GM23248 (cell line): ENCODE data around the gene EMILIN1. TPM values are rescaled to one million over a fixed set of nuclear protein-coding genes. Genes with fewer than 3 reads are reported as not detected.

ENCODE experiments used
- DNase-seq: peaks from one replicate; pipeline ENCODE4 v3.0.0-alpha.2; 2015
- H2AFZ ChIP-seq: fragments of 200-600 bp; sonication (generic); 2 replicates; pipeline ENCODE4 v1.6.1; 2016; ENCODE audit warnings: antibody characterized with exemption
- H3F3A ChIP-seq: fragments of 200-600 bp; sonication (generic); 2 replicates; pipeline ENCODE4 v1.6.1; 2016; ENCODE audit warnings: mild to moderate bottlenecking, antibody characterized with exemption, mixed run types; ENCODE audit not compliant: insufficient read depth
- H3K27ac ChIP-seq: fragments of 200-600 bp; sonication (generic); 2 replicates; pipeline ENCODE4 v1.5.1; 2016; ENCODE audit warnings: mild to moderate bottlenecking
- H3K27me3 ChIP-seq: fragments of 200-600 bp; sonication (generic); replicated peaks from 2 replicates; pipeline ENCODE4 v1.6.1; 2016; ENCODE audit warnings: mild to moderate bottlenecking; ENCODE audit not compliant: insufficient read depth
- H3K36me3 ChIP-seq: fragments of 200-600 bp; sonication (generic); 2 replicates; pipeline ENCODE4 v1.6.1; 2016; ENCODE audit warnings: low read depth, mild to moderate bottlenecking
- H3K4me1 ChIP-seq: fragments of 200-600 bp; sonication (generic); 2 replicates; pipeline ENCODE4 v1.6.1; 2016; ENCODE audit warnings: mild to moderate bottlenecking; ENCODE audit not compliant: insufficient read depth
- H3K4me2 ChIP-seq: fragments of 200-600 bp; sonication (generic); one replicate; pipeline ENCODE4 v1.6.1; 2016; ENCODE audit warnings: mild to moderate bottlenecking; ENCODE audit not compliant: unreplicated experiment
- H3K4me3 ChIP-seq: fragments of 200-600 bp; sonication (generic); 2 replicates; pipeline ENCODE4 v1.5.1; 2016; ENCODE audit warnings: mild to moderate bottlenecking
- H3K79me2 ChIP-seq: fragments of 200-600 bp; sonication (generic); 2 replicates; pipeline ENCODE4 v1.6.1; 2016; ENCODE audit warnings: mild to moderate bottlenecking; ENCODE audit not compliant: insufficient read depth
- H3K9ac ChIP-seq: fragments of 200-600 bp; sonication (generic); 2 replicates; pipeline ENCODE4 v1.6.1; 2016; ENCODE audit warnings: mild to moderate bottlenecking
- H3K9me2 ChIP-seq: fragments of 200-600 bp; sonication (generic); 2 replicates; pipeline ENCODE4 v1.6.1; 2016; ENCODE audit warnings: mixed run types, mild to moderate bottlenecking, moderate library complexity; ENCODE audit not compliant: insufficient read depth
- H3K9me3 ChIP-seq: fragments of 200-600 bp; sonication (generic); one replicate; pipeline ENCODE4 v1.6.1; 2017; ENCODE audit warnings: low read depth
- H4K20me1 ChIP-seq: fragments of 200-600 bp; sonication (generic); 2 replicates; pipeline ENCODE4 v1.6.0; 2016; ENCODE audit not compliant: insufficient read depth
- EZH2 ChIP-seq: fragments of 200-600 bp; sonication (generic); IDR thresholded peaks from 2 replicates; pipeline ENCODE4 v1.6.1; 2018; ENCODE audit warnings: antibody characterized with exemption, mild to moderate bottlenecking; ENCODE audit not compliant: insufficient read depth, poor library complexity, severe bottlenecking
- EZH2phosphoT487 ChIP-seq: fragments of 200-600 bp; sonication (generic); IDR thresholded peaks from 2 replicates; pipeline ENCODE4 v1.6.1; 2018; ENCODE audit warnings: antibody characterized with exemption, moderate library complexity, mild to moderate bottlenecking, low read depth; ENCODE audit not compliant: insufficient read depth
- WGBS, 2 experiments: methylation state at CpG; one replicate each; pipeline ENCODE4 v1.1.6; 2015 to 2017; ENCODE audit warnings: low lambda C conversion rate in 2 of 2, low coverage in 1 of 2; ENCODE audit errors: missing lambda C conversion rate in 2 of 2; 5-methylcytosine and 5-hydroxymethylcytosine counted together
- in situ Hi-C: fragments of 300-500 bp; cut with MboI; formaldehyde crosslinking; loops from 2 replicates; pipeline ENCODE4 v1.15.0; 2020
- polyA plus RNA-seq: library from polyadenylated mRNA; unstranded; fragments of >200 nt; fragmentation: Nextera tagmentation; extraction: Ambion mirVana; gene quantifications from 2 replicates; pipeline ENCODE4 v1.2.1, GENCODE V29; 2016
- total RNA-seq: library from RNA; depleted of rRNA; stranded (reverse); fragments of >200 nt; shearing (Covaris generic); gene quantifications from 2 replicates; pipeline ENCODE4 v1.2.3, GENCODE V29; 2014

The EMILIN1 gene
- total and polyA plus RNA-seq, 2 experiments from 2014 or later = 61.5 to 219 TPM

- Histone ChIP-seq H3K4me3 (no peak overlapping the region), H3K4me1 (no peaks in the 10 kb centered on the region), H3K4me2 (no peak overlapping the region), H3K27me3 (no peaks in the 10 kb centered on the region), H3K9ac (no peak overlapping the region), H3F3A (no peaks in the 10 kb centered on the region), H3K79me2 (no peaks in the 10 kb centered on the region), H3K9me3 (no peaks in the 10 kb centered on the region), H4K20me1 (no peaks in the 10 kb centered on the region), H3K36me3 (no peaks in the 10 kb centered on the region), H3K9me2 (no peaks in the 10 kb centered on the region), H2AFZ (no peak overlapping the region), H3K27ac (no peak overlapping the region)
- in situ Hi-C loops = no loop called here
- WGBS, 2 experiments = 84 to 86% methylated on average over 24 of the region's 24 CpGs
- TF ChIP-seq EZH2 = no peak
- no peak for TF ChIP-seq EZH2phosphoT487
- DNase-seq = no peak
Observed at GRCh38 chr2:27094353-27094984, 16.1 kb downstream of the EMILIN1 start.

GRCh38 chr2:27095427-27095744, 17.0 kb downstream of the EMILIN1 start:
- Histone ChIP-seq H3K4me1 (no peaks in the 10 kb centered on the region), H3F3A (no peaks in the 10 kb centered on the region)
- in situ Hi-C loops = no loop called here

GRCh38 chr2:27095745-27096651, 17.6 kb downstream of the EMILIN1 start:
- Histone ChIP-seq H3K9me2 (no peaks in the 10 kb centered on the region), H3K79me2 (no peaks in the 10 kb centered on the region), H3K36me3 (no peaks in the 10 kb centered on the region), H3K4me2 (peak overlapping the region; percentile 67), H3K9me3 (no peaks in the 10 kb centered on the region), H3K4me1 (no peaks in the 10 kb centered on the region), H4K20me1 (no peaks in the 10 kb centered on the region), H3K27ac (no peak overlapping the region), H3K9ac (no peak overlapping the region), H2AFZ (peak overlapping the region; percentile 87), H3K4me3 (peak overlapping the region; percentile 45), H3F3A (no peaks in the 10 kb centered on the region), H3K27me3 (no peaks in the 10 kb centered on the region)
- 24 to 25% methylated on average over 18 of the region's 18 CpGs for WGBS, 2 experiments
- DNase-seq = peak; percentile 80
- in situ Hi-C loops = no loop called here
- TF ChIP-seq EZH2 (no peak), EZH2phosphoT487 (no peak)

More at GRCh38 chr2:27095427-27095744, 17.0 kb downstream of the EMILIN1 start:
- TF ChIP-seq EZH2 (no peak), EZH2phosphoT487 (no peak)
- Histone ChIP-seq H3K4me3 (no peak overlapping the region), H3K36me3 (no peaks in the 10 kb centered on the region), H4K20me1 (no peaks in the 10 kb centered on the region), H3K4me2 (no peak overlapping the region), H3K9ac (no peak overlapping the region), H3K9me2 (no peaks in the 10 kb centered on the region), H3K27ac (no peak overlapping the region), H2AFZ (peak overlapping the region; percentile 87; the same call in 1 of the 2 replicates), H3K79me2 (no peaks in the 10 kb centered on the region), H3K27me3 (no peaks in the 10 kb centered on the region), H3K9me3 (no peaks in the 10 kb centered on the region)
- DNase-seq = no peak
- 89 to 94% methylated on average over 2 of the region's 2 CpGs for WGBS, 2 experiments

- in situ Hi-C loops = no loop called here
Observed at GRCh38 chr2:27096748-27097297, 18.4 kb downstream of the EMILIN1 start.

More at GRCh38 chr2:27096748-27097297, 18.4 kb downstream of the EMILIN1 start:
- no peaks in the 10 kb centered on the region for H3K36me3 ChIP-seq
- no peak overlapping the region for H3K4me3 ChIP-seq
- no peaks in the 10 kb centered on the region for H3F3A ChIP-seq
- no peaks in the 10 kb centered on the region for H3K9me3 ChIP-seq
- no peaks in the 10 kb centered on the region for H3K9me2 ChIP-seq
- 67 to 71% methylated on average over 3 of the region's 3 CpGs for WGBS, 2 experiments
- H3K9ac ChIP-seq = no peak overlapping the region
- H3K79me2 ChIP-seq = no peaks in the 10 kb centered on the region
- H4K20me1 ChIP-seq = no peaks in the 10 kb centered on the region
- no peak overlapping the region for H2AFZ ChIP-seq
- no peak for TF ChIP-seq EZH2phosphoT487
- TF ChIP-seq EZH2 = no peak
- no peak overlapping the region for H3K4me2 ChIP-seq
- no peaks in the 10 kb centered on the region for H3K27me3 ChIP-seq
- no peaks in the 10 kb centered on the region for H3K4me1 ChIP-seq
- no peak overlapping the region for H3K27ac ChIP-seq
- no peak for DNase-seq
